Activated CD4-positive, alpha-beta T cell treated with anti-CD3 and anti-CD28 coated beads for 1 hour (primary cell): Measurements from ENCODE around the gene VSNL1.

Experiments used
- DNase-seq: peaks from one replicate; pipeline ENCODE4 v3.0.0-alpha.2; 2020

VSNL1 gene

DNA sequence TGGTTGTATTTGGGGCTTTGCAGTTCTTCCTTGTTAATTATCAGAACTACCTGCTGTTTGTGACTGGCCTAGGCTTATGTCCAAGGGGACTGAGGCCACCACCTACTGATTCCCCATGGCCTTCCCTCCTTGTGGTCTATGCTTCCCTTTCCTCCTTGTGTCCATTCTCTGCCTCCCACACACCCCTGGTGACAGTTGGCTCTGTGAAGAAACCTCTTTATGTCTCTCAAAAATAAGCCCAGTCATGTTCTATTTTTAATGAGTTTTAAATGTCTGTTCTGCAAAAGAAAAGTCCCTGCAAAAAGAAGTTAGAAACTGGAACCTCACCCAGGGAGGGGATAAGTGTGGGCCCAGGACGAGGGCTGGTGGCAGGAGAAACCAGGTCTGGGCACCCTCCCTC is 108.1 kb downstream of the VSNL1 start:
- DNase-seq: no peak

DNA sequence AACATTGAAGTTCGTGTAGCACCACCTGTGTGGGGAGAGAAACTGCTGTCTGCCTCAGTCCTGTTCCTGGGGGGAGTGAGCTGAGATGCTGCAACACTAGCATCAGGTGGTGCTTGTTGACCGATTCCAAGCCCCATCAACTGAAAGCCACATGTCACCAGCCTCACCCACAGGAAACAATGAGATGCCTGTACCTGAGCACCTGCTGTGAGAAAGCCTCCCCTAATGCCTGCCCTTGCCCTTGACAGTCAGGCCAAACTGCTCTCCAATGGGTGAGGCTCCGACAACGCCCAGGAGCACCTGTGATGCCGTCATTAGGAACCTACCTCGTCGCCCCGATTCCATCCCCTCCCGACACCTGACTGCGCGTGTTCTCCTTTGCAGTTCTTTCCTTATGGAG is 108.5 kb downstream of the VSNL1 start:
- no peak for DNase-seq

DNA sequence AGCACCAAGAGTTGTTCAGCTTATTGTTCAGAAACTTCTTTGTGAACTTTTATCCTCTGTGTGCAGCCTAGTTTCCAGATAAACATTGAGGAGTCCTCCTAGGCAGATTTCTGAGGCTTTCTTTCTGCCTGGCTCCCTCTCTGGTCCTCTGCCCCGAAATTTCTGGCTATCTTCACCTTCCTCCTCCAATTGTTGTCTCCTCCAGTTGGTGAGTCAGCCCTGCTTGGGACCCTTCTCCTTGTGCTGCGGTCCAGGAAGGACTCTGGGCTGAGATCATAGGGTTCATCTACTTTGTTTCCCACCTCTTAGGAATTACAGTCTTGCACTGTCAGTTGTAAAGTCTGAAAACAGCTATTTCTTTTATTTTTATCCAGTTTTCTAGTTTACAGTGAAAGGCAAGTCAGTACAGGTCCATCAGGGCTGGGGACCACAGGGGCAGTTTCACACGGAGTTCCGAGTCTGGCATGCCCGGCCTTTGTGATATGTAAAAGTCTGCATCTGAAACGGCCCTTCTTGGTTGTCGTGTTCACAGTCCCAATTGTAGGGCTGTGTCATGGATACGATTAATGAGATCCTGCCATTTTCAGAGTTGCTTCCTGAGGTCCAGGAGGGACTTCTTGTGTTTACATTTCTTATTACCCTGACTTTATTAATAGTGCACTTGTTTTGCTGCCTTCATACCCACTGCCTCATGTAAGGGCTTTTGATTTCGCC is 112.3 kb downstream of the VSNL1 start:
- no peak for DNase-seq

GRCh38 chr2:17657759-17658158 is 117.3 kb downstream of the VSNL1 start:
- DNase-seq: no peak

DNA sequence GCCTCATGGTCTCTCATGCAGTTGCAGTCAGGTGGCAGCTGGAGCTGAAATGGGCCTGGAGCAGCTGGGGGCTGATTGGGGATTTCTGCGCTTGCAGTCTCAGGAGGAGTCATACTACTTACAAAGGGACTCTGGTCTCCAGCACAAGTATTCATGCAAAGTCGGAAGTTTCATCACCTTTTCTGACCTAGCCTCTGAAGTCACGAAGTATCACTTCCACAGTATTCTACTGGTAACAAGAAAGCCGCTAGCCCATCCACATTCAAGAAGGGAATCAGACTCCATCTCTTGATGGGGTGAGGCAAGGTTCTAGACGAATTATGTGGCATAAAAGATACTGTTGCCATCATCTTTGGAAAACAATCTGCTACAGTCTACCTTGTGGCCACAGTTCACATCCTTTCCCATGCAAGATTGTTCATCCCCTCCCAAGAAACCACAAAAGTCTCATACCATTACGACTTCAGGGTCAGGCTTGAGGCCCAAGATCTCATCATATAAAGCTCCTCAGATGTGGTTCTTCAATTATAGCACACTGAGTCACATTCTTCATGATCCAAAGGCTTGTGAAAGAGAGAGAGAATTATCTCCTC is 117.9 kb downstream of the VSNL1 start:
- no peak for DNase-seq

- DNase-seq: no peak
Measured at GRCh38 chr2:17660219-17660618, 119.7 kb downstream of the VSNL1 start.

DNA sequence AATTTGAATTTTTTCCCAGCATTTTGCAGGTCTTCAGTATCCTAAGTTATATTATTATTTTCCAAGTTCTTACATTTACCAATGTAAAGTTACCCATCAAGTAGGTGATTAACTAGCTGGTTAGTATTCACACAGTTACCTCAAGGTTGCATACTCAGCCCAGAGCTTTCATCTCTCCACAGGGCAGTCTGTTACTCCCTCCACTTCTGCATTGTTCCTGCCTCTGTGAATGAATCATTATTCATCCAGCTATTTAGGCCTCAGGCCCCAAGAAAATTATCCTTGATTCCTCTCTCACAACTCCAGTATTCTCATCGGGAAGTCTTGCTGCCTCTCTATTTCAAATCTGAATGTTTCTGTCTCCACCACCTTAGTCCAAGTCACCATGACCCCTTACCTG is 121.0 kb downstream of the VSNL1 start:
- DNase-seq: no peak

DNA sequence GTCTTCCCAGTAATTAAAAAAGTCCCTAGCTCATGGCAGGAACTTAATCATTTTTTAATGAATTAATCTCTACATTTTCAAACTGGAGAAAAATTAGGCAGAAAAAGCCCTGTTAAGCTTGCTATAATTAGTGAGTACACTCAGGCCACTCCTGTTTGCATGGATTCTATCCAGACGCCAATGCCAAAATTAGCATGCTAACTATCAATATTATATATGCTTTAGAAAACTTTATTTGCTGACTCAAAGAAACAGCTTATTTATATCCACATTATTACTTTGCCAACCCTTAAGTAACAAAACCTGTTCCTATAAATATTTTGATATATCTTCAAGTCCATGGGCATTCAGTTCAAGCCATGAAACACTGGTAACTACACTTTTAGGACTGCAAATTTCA is 122.2 kb downstream of the VSNL1 start:
- no peak for DNase-seq

GRCh38 chr2:17664534-17664933 is 124.0 kb downstream of the VSNL1 start:
- no peak for DNase-seq

GRCh38 chr2:17667898-17668297 is 127.4 kb downstream of the VSNL1 start:
- no peak for DNase-seq

GRCh38 chr2:17672583-17673317 is 132.3 kb downstream of the VSNL1 start:
- DNase-seq: no peak

- DNase-seq: no peak
Measured at GRCh38 chr2:17674817-17675216, 134.3 kb downstream of the VSNL1 start.

DNA sequence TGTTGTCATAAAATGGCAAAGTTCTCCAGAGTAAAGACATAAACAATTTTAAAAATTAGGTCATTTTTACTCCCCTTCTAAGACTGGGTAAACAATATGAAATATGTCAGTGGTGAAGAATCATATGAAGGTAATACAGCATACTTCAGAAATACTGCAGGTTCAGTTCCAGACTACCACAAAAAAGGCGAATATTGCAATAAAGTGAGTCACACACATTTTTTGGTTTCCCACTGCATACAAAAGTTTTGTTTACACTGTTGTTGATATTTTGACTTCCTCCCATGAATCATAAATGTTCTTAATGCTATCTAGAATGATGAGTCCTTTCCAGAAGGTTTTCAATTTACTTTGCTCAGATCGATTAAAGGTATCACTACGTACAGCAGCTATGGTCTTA is 139.6 kb downstream of the VSNL1 start:
- no peak for DNase-seq

- DNase-seq: no peak
Measured at GRCh38 chr2:17682098-17682857, 141.8 kb downstream of the VSNL1 start.

DNA sequence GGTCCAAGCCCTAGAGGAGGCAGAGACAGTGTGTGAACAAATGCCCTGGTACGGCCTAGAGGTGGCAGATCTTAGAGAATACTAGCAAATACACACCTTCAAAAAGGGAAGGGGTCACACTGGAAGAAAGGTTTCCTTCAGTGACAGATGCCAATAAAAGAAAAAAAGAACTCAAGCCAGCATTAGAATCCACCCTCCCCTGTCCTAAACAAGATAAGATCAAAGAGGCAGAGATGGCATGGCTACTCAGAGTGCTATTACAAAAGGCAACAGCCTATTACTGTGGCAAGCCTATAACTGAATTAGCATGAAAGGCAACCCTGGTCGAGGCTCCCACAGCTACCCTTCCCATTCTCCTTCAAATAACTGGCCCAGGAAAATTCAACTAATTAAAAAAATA is 143.5 kb downstream of the VSNL1 start:
- no peak for DNase-seq

GRCh38 chr2:17688600-17688999 is 148.1 kb downstream of the VSNL1 start:
- no peak for DNase-seq

DNA sequence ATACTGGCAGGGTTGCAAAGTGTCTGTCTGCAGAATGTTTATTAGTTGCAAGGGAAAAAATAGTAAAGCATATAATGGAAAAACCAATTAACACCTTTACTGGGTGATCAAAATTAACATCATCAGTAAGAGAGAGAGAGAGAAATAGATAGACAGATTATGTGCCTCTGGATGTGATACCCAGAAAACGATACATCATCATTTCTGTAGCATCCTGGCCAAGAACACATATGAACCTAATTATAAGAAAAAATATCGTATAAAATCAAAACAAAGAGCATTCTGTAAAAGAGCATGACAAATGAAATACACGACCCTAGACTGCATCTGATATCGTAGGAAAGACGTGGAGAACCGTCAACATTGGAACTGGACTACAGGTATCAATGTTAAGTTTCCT is 148.5 kb downstream of the VSNL1 start:
- DNase-seq: no peak

DNA sequence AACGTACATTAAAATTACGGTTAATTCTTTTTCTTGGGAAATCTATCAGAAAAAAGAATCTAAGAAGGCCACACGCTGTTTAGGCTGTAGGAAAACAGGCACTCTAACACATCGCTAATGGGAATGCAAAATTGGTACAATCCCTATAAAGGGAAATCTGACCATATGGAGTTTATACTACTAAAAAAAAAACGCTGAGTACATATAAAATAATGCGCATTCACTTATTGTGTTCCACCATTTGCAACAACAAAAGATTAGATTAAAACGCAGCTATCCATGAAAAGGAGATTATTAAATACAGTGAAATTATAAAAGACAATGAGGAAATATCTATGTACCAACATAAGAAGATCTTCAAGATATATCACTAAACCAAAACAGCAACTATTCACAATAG is 150.3 kb downstream of the VSNL1 start:
- DNase-seq: no peak
